ENCODE results near the gene PRKG1.

Gene PRKG1

GRCh38 chr10:51074238-51075028 lies at the start of gene PRKG1:
Gene PRKG1 (plus strand): TSS chr10:51074487.
- no peak for DNase-seq

- DNase-seq = no peak
Measured at GRCh38 chr10:51028420-51028819, 45.9 kb upstream of the PRKG1 start.

GRCh38 chr10:51029172-51029641 lies 45.1 kb upstream of the PRKG1 start:
- DNase-seq = no peak

- no peak for DNase-seq
Measured at GRCh38 chr10:51030480-51030879, 43.8 kb upstream of the PRKG1 start.

GRCh38 chr10:51031950-51032349 lies 42.3 kb upstream of the PRKG1 start:
- DNase-seq = no peak

- no peak for DNase-seq
Measured at GRCh38 chr10:51034769-51035168, 39.5 kb upstream of the PRKG1 start.

- no peak for DNase-seq
Measured at GRCh38 chr10:51035344-51035743, 38.9 kb upstream of the PRKG1 start.

GRCh38 chr10:51045871-51046270 lies 28.4 kb upstream of the PRKG1 start:
- DNase-seq = no peak

- no peak for DNase-seq
Measured at GRCh38 chr10:51046654-51047053, 27.6 kb upstream of the PRKG1 start.

- no peak for DNase-seq
Measured at GRCh38 chr10:51047857-51048256, 26.4 kb upstream of the PRKG1 start.

GRCh38 chr10:51048792-51049191 lies 25.5 kb upstream of the PRKG1 start:
- no peak for DNase-seq

GRCh38 chr10:51052163-51052562 lies 22.1 kb upstream of the PRKG1 start:
- DNase-seq = no peak

- DNase-seq = no peak
Measured at GRCh38 chr10:51057925-51058324, 16.4 kb upstream of the PRKG1 start.

GRCh38 chr10:51063166-51063565 lies 11.1 kb upstream of the PRKG1 start:
- DNase-seq = no peak

GRCh38 chr10:51063659-51064535 lies 10.4 kb upstream of the PRKG1 start:
- DNase-seq = no peak

- DNase-seq = no peak
Measured at GRCh38 chr10:51066231-51066630, 8.1 kb upstream of the PRKG1 start.

GRCh38 chr10:51072210-51072609 lies 2.1 kb upstream of the PRKG1 start:
- no peak for DNase-seq

- DNase-seq = no peak
Measured at GRCh38 chr10:51072921-51073434, 1.3 kb upstream of the PRKG1 start.

- DNase-seq = no peak
Measured at GRCh38 chr10:51073453-51074237, 642 bp upstream of the PRKG1 start.

- no peak for DNase-seq
Measured at GRCh38 chr10:51075043-51075872, 971 bp downstream of the PRKG1 start.

GRCh38 chr10:51075873-51076229 lies 1.6 kb downstream of the PRKG1 start:
- no peak for DNase-seq

- no peak for DNase-seq
Measured at GRCh38 chr10:51076299-51076841, 2.1 kb downstream of the PRKG1 start.
